ENCODE data around the gene ANKRD34A. TPM values are rescaled to one million over a fixed set of nuclear protein-coding genes. Genes with fewer than 3 reads are reported as not detected.

The ANKRD34A gene
- total RNA-seq, 4 donors from 2014 or later = 0.54 to 3.7 TPM; not detected in 2

DNA sequence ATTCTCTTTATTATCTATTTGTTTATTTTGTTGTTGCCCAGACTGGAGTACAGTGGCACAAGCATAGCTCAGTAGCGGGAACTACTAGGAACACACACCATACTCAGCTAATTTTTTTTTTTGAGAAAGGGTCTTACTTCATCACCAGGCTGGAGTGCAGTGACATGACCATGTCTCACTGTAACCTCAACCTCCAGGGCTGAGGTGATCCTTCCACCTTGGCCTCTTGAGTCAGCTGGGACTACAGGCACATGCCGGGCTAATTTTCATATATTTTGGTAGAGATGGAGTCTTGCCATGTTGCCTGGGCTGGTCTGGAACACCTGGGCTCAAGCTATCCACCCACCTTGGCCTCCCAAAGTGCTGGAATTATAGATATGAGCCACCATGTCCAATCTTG lies 37.3 kb upstream of the ANKRD34A start:
- Histone ChIP-seq H3K27me3 (no peaks in the 10 kb centered on the region), H3K27ac (peak overlapping the region in 3 of 4 donors; percentile 26 to 65 (median 34)), H3K36me3 (no peaks in the 10 kb centered on the region), H3K4me1 (peaks cover 0 to 37% (median 22%) of the 10 kb centered on the region in 4 donors), H3K9me3 (no peaks in the 10 kb centered on the region), H3K4me3 (no peak overlapping the region)
- no peak for DNase-seq
- TF ChIP-seq POLR2A (IDR thresholded peaks at IDR 0.05) = no peak
- TF ChIP-seq, protein P1, sequence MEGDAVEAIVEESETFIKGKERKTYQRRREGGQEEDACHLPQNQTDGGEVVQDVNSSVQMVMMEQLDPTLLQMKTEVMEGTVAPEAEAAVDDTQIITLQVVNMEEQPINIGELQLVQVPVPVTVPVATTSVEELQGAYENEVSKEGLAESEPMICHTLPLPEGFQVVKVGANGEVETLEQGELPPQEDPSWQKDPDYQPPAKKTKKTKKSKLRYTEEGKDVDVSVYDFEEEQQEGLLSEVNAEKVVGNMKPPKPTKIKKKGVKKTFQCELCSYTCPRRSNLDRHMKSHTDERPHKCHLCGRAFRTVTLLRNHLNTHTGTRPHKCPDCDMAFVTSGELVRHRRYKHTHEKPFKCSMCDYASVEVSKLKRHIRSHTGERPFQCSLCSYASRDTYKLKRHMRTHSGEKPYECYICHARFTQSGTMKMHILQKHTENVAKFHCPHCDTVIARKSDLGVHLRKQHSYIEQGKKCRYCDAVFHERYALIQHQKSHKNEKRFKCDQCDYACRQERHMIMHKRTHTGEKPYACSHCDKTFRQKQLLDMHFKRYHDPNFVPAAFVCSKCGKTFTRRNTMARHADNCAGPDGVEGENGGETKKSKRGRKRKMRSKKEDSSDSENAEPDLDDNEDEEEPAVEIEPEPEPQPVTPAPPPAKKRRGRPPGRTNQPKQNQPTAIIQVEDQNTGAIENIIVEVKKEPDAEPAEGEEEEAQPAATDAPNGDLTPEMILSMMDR (IDR thresholded peaks at IDR 0.05) = no peak

DNA sequence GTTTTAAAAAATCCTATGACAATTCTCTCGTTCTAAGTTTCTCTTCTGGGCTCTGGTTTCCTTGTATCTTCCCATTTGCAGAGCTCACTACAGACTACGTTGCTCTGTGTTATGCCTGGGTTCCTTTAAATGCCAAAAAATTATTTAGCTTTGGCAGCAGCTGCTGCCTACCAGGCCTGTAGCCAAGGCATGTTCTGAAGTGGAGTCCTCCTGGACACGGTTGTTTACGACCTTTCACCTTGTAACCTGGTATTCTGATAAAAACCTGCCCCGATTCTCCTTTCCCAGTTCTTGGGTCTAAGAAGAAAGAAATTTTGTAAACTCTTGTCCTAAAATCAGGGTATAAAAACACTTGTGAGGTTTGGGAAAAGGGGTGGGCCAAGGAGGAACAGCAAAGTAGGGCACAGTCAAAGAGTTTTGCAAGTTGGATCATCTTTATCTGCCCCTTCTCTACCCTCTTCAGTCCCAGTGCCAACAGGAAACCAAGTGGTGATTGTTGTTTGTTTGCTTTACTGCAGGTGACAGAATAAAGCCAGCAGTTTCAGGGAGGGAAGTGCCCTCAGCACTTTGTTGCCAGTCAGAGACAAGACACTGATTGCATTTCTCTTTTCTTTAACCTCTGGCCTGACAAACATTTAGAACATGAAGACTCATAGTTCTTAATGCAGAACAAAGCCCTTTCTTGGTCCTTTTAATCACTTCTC lies 35.1 kb upstream of the ANKRD34A start:
- Histone ChIP-seq H3K9me3 (no peaks in the 10 kb centered on the region), H3K27me3 (no peaks in the 10 kb centered on the region), H3K4me1 (peaks cover 0 to 26% (median 12%) of the 10 kb centered on the region in 4 donors), H3K36me3 (peaks cover 0 to 13% (median under 1%) of the 10 kb centered on the region in 3 donors), H3K4me3 (peak overlapping the region in 1 of 4 donors; percentile 72), H3K27ac (peak overlapping the region; percentile 94 to 99 (median 98))
- DNase-seq = peak in 2 of 3 donors; percentile 60 to 80
- TF ChIP-seq, protein P1 (IDR thresholded peaks at IDR 0.05) = no peak
- TF ChIP-seq POLR2A (IDR thresholded peaks at IDR 0.05) = peak in 1 of 2 donors; percentile 46

DNA sequence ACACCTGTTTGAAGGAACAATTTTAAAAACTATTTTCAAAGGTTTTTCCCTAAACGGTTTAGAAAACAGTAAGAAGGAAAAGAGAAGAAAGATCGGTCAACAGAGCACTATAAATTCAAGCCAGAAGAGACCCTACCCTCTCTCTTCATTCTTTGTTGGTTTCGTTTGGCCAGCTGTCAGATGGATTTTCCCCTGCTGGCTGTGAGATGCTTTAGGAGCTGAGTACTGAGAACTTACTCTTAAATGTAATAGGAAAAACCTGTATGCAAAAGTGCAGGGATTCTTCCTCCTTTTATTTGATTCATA lies 33.3 kb upstream of the ANKRD34A start:
- H3K27ac ChIP-seq = peak overlapping the region; percentile 94 to 99 (median 98)
- DNase-seq = peak in 1 of 3 donors; percentile 16
- peak overlapping the region; percentile 66 to 83 (median 72) for H3K4me3 ChIP-seq
- no peaks in the 10 kb centered on the region for H3K27me3 ChIP-seq
- peaks cover 0 to 29% (median 12%) of the 10 kb centered on the region in 4 donors for H3K4me1 ChIP-seq
- no peak for TF ChIP-seq POLR2A (IDR thresholded peaks at IDR 0.05)
- TF ChIP-seq, protein P1 (IDR thresholded peaks at IDR 0.05) = peak in 2 of 6 experiments; percentile 5 to 20
- peaks cover 4 to 31% (median 5%) of the 10 kb centered on the region in 3 donors for H3K36me3 ChIP-seq
- H3K9me3 ChIP-seq = no peaks in the 10 kb centered on the region

DNA sequence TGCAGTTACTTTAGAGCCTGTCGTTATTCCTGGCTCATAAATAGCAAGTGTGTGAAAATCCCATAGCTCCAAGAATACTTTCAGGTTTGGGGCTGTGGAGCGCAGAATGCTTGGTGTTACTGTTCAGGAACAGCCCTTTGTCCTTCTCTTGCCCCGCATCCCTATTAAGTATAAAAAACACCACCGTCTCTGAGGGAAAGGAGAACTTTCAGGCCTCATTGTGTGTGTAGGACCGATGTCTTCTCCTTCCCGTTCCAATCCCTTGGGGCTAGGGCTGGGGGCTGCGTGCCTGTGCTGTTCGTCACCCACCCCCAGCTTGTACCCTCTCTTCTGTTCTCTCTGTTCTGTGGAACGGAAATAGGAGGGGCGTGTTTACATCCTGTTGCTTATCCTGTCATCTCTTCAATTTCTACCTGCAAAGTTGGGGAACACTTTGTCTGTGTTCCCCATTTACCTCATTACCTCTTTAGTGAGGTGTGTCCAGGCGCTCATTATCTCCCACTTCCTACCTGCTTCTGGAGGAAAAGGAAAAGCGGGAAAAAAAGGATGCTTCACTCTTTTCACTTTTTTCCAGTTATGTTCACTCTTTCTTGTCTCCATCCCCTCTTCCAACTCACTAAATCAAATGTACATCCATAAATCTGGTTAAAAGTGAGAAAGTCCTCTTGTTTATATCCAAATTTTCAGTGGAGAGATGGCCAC lies 32.8 kb upstream of the ANKRD34A start:
- Histone ChIP-seq H3K27ac (peak overlapping the region; percentile 94 to 99 (median 98)), H3K9me3 (no peaks in the 10 kb centered on the region), H3K4me1 (peaks cover 0 to 34% (median 12%) of the 10 kb centered on the region in 4 donors), H3K27me3 (no peaks in the 10 kb centered on the region), H3K36me3 (peaks cover 4 to 34% (median 5%) of the 10 kb centered on the region in 3 donors), H3K4me3 (peak overlapping the region; percentile 66 to 83 (median 72))
- peak; percentile 64 to 94 (median 91) for DNase-seq
- TF ChIP-seq POLR2A (IDR thresholded peaks at IDR 0.05) = peak; percentile 12 to 72
- TF ChIP-seq, protein P1 (IDR thresholded peaks at IDR 0.05) = no peak

DNA sequence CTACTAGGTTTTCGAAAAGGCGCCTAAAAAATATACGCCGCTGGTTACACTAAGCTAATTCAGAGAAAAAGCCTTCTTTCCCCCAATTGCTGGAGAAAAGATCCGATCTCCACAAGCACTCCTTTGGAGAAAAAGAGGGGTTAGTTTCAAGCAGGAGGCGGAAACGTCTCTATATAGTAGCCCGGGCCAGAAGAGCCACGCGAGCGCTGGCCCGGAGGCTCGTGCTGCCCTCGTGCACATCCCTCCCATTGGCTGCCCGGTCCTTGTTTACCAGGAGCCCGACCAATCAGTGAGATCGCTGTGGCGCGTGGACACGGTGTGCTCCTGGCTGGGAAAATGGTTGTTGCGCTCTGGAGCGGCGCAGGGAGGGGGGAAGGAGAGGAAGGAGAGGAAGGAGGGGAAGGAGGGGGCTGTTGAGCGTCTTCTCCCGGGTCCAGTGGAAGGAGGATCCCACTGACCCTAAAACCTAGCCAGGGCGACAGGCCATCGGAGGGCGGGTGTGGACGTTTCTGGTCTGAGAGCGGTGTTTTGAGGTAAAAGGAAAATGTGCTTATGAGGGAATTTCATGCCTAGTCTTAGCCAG lies 32.1 kb upstream of the ANKRD34A start, which contains the start of gene TXNIP:
TSS of gene TXNIP (minus strand) at position 147 of the 583 bp plus-strand sequence. CDS start 313 bp downstream, outside the sequence.
- TF ChIP-seq, protein P1 (IDR thresholded peaks at IDR 0.05) = no peak
- peak; percentile 99 for TF ChIP-seq POLR2A (IDR thresholded peaks at IDR 0.05)
- Histone ChIP-seq H3K4me1 (peaks cover 0 to 41% (median 12%) of the 10 kb centered on the region in 4 donors), H3K9me3 (no peaks in the 10 kb centered on the region)

More for the DNA sequence above, 32.1 kb upstream of the ANKRD34A start, which contains the start of gene TXNIP:
- H3K4me3 ChIP-seq = peak within 1 kb of the TSS; percentile 66 to 83 (median 72)
- no peaks in the 10 kb centered on the region for H3K27me3 ChIP-seq
- DNase-seq = peak; percentile 98 to 100 (median 99)
- H3K27ac ChIP-seq = peak within 1 kb of the TSS; percentile 94 to 99 (median 98)
- peaks cover 4 to 34% (median 5%) of the 10 kb centered on the region in 3 donors for H3K36me3 ChIP-seq
